HUES64 (cell line): Measurements from ENCODE around the gene ERAS. TPM values are rescaled to one million over a fixed set of nuclear protein-coding genes. Genes with fewer than 3 reads are reported as not detected.

Source experiments
- H3K27ac ChIP-seq: 2 replicates; pipeline ENCODE4 v1.7.0; 2013; ENCODE audit warnings: low read depth, low read length, inconsistent platforms
- H3K27me3 ChIP-seq: 2 replicates; pipeline ENCODE4 v1.6.1; 2013; ENCODE audit warnings: mild to moderate bottlenecking, low read length; ENCODE audit not compliant: insufficient read depth
- H3K36me3 ChIP-seq: 2 replicates; pipeline ENCODE4 v1.6.1; 2013; ENCODE audit warnings: mild to moderate bottlenecking, low read length; ENCODE audit not compliant: insufficient read depth
- H3K4me1 ChIP-seq: 2 replicates; pipeline ENCODE4 v1.6.1; 2013; ENCODE audit warnings: mild to moderate bottlenecking, low read length, moderate library complexity; ENCODE audit not compliant: insufficient read depth
- H3K4me3 ChIP-seq: 2 replicates; pipeline ENCODE4 v1.5.1; 2013; ENCODE audit warnings: mild to moderate bottlenecking, low read length, moderate library complexity
- H3K9ac ChIP-seq: 2 replicates; pipeline ENCODE4 v1.6.1; 2013; ENCODE audit warnings: mild to moderate bottlenecking, low read depth, low read length
- H3K9me3 ChIP-seq: 2 replicates; pipeline ENCODE4 v1.6.1; 2013; ENCODE audit warnings: low read depth, low read length; ENCODE audit not compliant: insufficient read depth
- WGBS: fragments of 150-250, 120-280 bp; methylation state at CpG from one replicate; pipeline ENCODE4 v1.1.7; 2013; ENCODE audit warnings: missing lambda C conversion rate; 5-methylcytosine and 5-hydroxymethylcytosine counted together
- polyA plus RNA-seq, 2 experiments: library from polyadenylated mRNA; stranded (reverse); fragments of 50-300 nt; gene quantifications; one replicate each; pipeline ENCODE4 v1.2.3, GENCODE V29; 2013

ERAS gene, protein sequence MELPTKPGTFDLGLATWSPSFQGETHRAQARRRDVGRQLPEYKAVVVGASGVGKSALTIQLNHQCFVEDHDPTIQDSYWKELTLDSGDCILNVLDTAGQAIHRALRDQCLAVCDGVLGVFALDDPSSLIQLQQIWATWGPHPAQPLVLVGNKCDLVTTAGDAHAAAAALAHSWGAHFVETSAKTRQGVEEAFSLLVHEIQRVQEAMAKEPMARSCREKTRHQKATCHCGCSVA
- polyA plus RNA-seq (2013, experiment 1 of 2), result not detected
- polyA plus RNA-seq (2013, experiment 2 of 2), result not detected

- peaks cover 20% of the 10 kb centered on the region for H3K27me3 ChIP-seq
- WGBS, result 96% methylated on average over 67 of the region's 67 CpGs
- peaks cover 23% of the 10 kb centered on the region for H3K36me3 ChIP-seq
- no peak within 1 kb of the TSS for H3K9ac ChIP-seq
- H3K4me3 ChIP-seq, result peak within 1 kb of the TSS; percentile 12
- no peaks in the 10 kb centered on the region for H3K4me1 ChIP-seq
- no peaks in the 10 kb centered on the region for H3K9me3 ChIP-seq
- H3K27ac ChIP-seq, result no peak within 1 kb of the TSS
These were observed at the start of gene ERAS for GRCh38 chrX:48826135-48826875. ERAS (plus strand) TSS chrX:48826513; CDS start chrX:48829124, 2,611 bp downstream.

DNA sequence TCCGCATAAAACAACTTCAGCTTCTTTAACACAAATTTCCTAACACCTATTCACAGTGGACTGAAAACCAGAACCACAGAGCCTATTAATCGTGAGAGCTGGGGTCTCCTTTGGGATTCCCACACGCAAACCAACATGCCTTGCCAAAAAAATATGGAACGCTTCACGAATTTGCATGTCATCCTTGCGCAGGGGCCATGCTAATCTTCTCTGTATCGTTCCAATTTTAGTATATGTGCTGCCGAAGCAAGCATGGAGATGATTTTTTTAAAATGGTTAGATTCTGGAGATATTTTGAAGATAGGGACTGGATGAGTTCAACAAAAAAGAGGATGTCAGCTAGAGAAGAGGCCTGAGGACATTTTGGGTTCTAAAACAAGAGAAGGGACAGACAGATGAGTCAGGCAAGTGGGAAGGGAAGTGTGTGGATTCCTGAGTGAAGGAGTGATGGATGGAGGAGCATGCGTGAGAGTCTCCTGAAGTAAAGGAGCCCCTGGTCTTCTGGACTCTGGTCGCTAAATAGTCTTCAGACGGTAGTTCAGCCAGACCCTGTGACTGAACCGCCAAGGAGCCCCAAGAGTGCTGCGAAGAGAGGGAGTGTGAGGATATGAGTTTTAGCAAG, 49.4 kb upstream of the ERAS start:
- Histone ChIP-seq H3K27ac (no peak overlapping the region), H3K4me3 (no peak overlapping the region), H3K36me3 (no peaks in the 10 kb centered on the region), H3K9ac (no peak overlapping the region), H3K27me3 (no peaks in the 10 kb centered on the region), H3K4me1 (no peaks in the 10 kb centered on the region), H3K9me3 (no peaks in the 10 kb centered on the region)
- 92% methylated on average over 13 of the region's 13 CpGs for WGBS

DNA sequence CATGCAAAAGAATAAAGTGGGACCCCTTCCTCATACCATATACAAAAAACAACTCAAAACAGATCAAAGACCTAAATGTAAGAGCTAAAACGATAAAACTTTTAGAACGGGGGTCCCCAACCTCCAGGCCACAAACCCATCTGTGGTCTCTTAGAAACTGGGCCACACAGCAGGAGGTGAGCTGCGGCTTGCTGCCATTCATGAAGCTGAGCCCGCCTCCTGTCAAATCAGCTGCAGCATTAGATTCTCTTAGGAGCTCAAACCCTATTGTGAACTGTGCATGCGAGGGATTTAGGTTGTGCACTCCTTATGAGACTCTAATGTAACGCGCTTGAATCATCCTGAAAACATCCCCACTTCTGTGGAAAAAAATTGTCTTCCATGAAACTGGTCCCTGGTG, 46.9 kb upstream of the ERAS start:
- H3K4me1 ChIP-seq, result no peaks in the 10 kb centered on the region
- H3K9ac ChIP-seq, result no peak overlapping the region
- no peaks in the 10 kb centered on the region for H3K27me3 ChIP-seq
- no peaks in the 10 kb centered on the region for H3K36me3 ChIP-seq
- 82% methylated on average over 7 of the region's 7 CpGs for WGBS
- H3K27ac ChIP-seq, result no peak overlapping the region
- no peak overlapping the region for H3K4me3 ChIP-seq
- no peaks in the 10 kb centered on the region for H3K9me3 ChIP-seq

GRCh38 chrX:48781705-48782104, 44.6 kb upstream of the ERAS start:
- no peak overlapping the region for H3K9ac ChIP-seq
- H3K9me3 ChIP-seq, result no peaks in the 10 kb centered on the region
- WGBS, result 83% methylated on average over 5 of the region's 6 CpGs
- no peaks in the 10 kb centered on the region for H3K4me1 ChIP-seq
- H3K36me3 ChIP-seq, result no peaks in the 10 kb centered on the region
- H3K4me3 ChIP-seq, result no peak overlapping the region
- H3K27ac ChIP-seq, result no peak overlapping the region
- H3K27me3 ChIP-seq, result no peaks in the 10 kb centered on the region

GRCh38 chrX:48782216-48782615, 44.1 kb upstream of the ERAS start:
- 86% methylated on average over 1 of the region's 2 CpGs for WGBS
- H3K27me3 ChIP-seq, result no peaks in the 10 kb centered on the region
- H3K36me3 ChIP-seq, result no peaks in the 10 kb centered on the region
- H3K4me3 ChIP-seq, result no peak overlapping the region
- H3K9ac ChIP-seq, result no peak overlapping the region
- no peaks in the 10 kb centered on the region for H3K9me3 ChIP-seq
- no peaks in the 10 kb centered on the region for H3K4me1 ChIP-seq
- no peak overlapping the region for H3K27ac ChIP-seq

- Histone ChIP-seq H3K4me3 (no peak overlapping the region), H3K4me1 (no peaks in the 10 kb centered on the region), H3K36me3 (no peaks in the 10 kb centered on the region), H3K9me3 (no peaks in the 10 kb centered on the region), H3K27me3 (no peaks in the 10 kb centered on the region), H3K27ac (no peak overlapping the region), H3K9ac (no peak overlapping the region)
- 92% methylated on average over 9 of the region's 13 CpGs for WGBS
These were observed 43.5 kb upstream of the ERAS start for GRCh38 chrX:48782795-48783194.

DNA sequence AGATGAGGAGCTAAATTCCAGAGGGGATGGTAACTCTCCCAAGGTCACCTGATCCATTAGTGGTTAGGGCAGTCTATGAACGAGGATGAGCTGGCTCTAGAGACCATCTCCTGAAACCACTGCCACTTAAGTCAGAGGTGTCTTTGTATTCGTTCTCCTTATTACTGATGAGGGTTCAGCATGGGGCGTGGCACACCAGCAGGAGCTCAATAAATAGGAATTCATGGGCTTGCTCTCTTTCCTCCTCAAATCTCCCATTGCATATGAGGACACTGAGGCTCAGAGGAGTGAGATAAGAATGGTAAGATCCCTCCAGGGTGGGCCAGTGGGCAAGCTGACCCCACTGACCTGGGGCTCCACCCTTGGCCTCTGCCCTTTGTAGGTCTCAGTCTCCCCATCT, 41.6 kb upstream of the ERAS start:
- Histone ChIP-seq H3K4me1 (no peaks in the 10 kb centered on the region), H3K27ac (no peak overlapping the region), H3K27me3 (no peaks in the 10 kb centered on the region), H3K4me3 (no peak overlapping the region), H3K9me3 (no peaks in the 10 kb centered on the region), H3K36me3 (no peaks in the 10 kb centered on the region), H3K9ac (no peak overlapping the region)
- 95% methylated on average over 3 of the region's 3 CpGs for WGBS

- WGBS, result 63% methylated on average over 1 of the region's 1 CpG
- H3K4me1 ChIP-seq, result no peaks in the 10 kb centered on the region
- H3K4me3 ChIP-seq, result no peak overlapping the region
- no peak overlapping the region for H3K9ac ChIP-seq
- H3K36me3 ChIP-seq, result no peaks in the 10 kb centered on the region
- no peaks in the 10 kb centered on the region for H3K27me3 ChIP-seq
- H3K9me3 ChIP-seq, result no peaks in the 10 kb centered on the region
- no peak overlapping the region for H3K27ac ChIP-seq
These were observed 41.1 kb upstream of the ERAS start for GRCh38 chrX:48785186-48785539.

- no peak overlapping the region for H3K9ac ChIP-seq
- 91% methylated on average over 16 of the region's 16 CpGs for WGBS
These were observed 40.6 kb upstream of the ERAS start for GRCh38 chrX:48785540-48786214.

DNA sequence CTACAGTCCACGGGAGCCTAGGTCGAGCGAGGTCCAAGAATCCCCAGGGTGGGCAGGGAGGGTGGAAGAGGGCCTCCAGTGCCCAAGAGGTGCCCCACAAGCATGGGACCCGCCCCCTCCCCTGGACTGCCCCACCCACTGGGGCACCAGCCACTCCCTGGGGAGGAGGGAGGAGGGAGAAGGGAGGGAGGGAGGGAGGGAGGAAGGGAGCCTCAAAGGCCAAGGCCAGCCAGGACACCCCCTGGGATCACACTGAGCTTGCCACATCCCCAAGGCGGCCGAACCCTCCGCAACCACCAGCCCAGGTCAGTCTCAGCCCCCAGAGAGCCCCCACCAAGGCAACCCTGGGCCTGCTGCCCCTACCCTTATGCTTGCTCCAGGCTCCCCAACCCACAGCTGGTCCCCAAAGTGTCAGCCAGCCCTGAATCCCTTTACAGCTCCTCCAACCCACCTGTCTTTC, 39.9 kb upstream of the ERAS start, which contains the start of gene GATA1:
Gene GATA1, plus strand, starts transcription at position 250 of the 460 bp plus-strand sequence. CDS start 4,520 bp downstream, outside the sequence.
- H3K27ac ChIP-seq, result no peak within 1 kb of the TSS
- no peaks in the 10 kb centered on the region for H3K9me3 ChIP-seq
- H3K36me3 ChIP-seq, result no peaks in the 10 kb centered on the region
- H3K4me3 ChIP-seq, result no peak within 1 kb of the TSS
- H3K9ac ChIP-seq, result no peak within 1 kb of the TSS
- 90% methylated on average over 6 of the region's 7 CpGs for WGBS
- no peaks in the 10 kb centered on the region for H3K4me1 ChIP-seq
- H3K27me3 ChIP-seq, result no peaks in the 10 kb centered on the region

More at GRCh38 chrX:48785540-48786214, 40.6 kb upstream of the ERAS start:
- Histone ChIP-seq H3K4me3 (no peak overlapping the region), H3K4me1 (no peaks in the 10 kb centered on the region), H3K36me3 (no peaks in the 10 kb centered on the region), H3K27me3 (no peaks in the 10 kb centered on the region), H3K9me3 (no peaks in the 10 kb centered on the region), H3K27ac (no peak overlapping the region)
